H1 (cell line): ENCODE measurements around the gene DFFB. TPM values are rescaled to one million over a fixed set of nuclear protein-coding genes. Genes with fewer than 3 reads are reported as not detected.

Experiments
- CHD7 ChIP-seq: fragments of 300-600 bp; sonication (generic); IDR thresholded peaks from 2 replicates; pipeline ENCODE4 v1.7.1; 2012; ENCODE audit warnings: low read length, moderate library complexity, mild to moderate bottlenecking, inconsistent platforms; ENCODE audit not compliant: insufficient replicate concordance
- HDAC2 ChIP-seq, 2 experiments: fragments of 300-600 bp in 1 of 2; sonication (generic) in 1 of 2; IDR thresholded peaks; 2 replicates each; pipeline ENCODE4 v1.6.1; 2011 to 2012; ENCODE audit warnings: low read depth in 2 of 2, low read length in 2 of 2, mild to moderate bottlenecking in 2 of 2, moderate library complexity in 2 of 2, borderline replicate concordance in 1 of 2, inconsistent platforms in 1 of 2
- polyA plus RNA-seq, 7 experiments: library from polyadenylated mRNA; depleted of rRNA in 3 of 7; stranded (reverse) in 5 of 7; unstranded in 2 of 7; fragments of >200 nt in 5 of 7; fragments of 200-250 nt in 2 of 7; gene quantifications; 1 replicate in 5 of 7; 2 replicates in 1 of 7; 4 replicates in 1 of 7; pipeline versions ENCODE4 v1.2.1 to v1.2.3, GENCODE V29; 2011 to 2013; ENCODE audit warnings: missing spikeins in 2 of 7, mixed read lengths in 2 of 7
- total RNA-seq: library from RNA; stranded (reverse); fragmentation: NEBNext Ultra II Directional; extraction: Animal tissue kit (Norgen Biotek cat#: 25700); gene quantifications from 2 replicates; pipeline ENCODE4 v1.2.1, GENCODE V29; 2021
- TF ChIP-seq, protein P1 (sequence below): IDR thresholded peaks from 2 replicates; pipeline ENCODE4 v1.6.1; 2012; ENCODE audit warnings: inconsistent platforms

Gene DFFB
- total and polyA plus RNA-seq, 2 of the 8 experiments (the other 6 are each of a cell fraction or from before 2014, with no cell fraction given) = 8.6 to 11.9 TPM

- TF ChIP-seq CHD7 = no peak
- TF ChIP-seq HDAC2 (IDR thresholded peaks at IDR 0.05; ENCODE audit: borderline replicate concordance in 1 of 2, low read depth in 2 of 2, low read length in 2 of 2) = no peak
- TF ChIP-seq, protein P1, sequence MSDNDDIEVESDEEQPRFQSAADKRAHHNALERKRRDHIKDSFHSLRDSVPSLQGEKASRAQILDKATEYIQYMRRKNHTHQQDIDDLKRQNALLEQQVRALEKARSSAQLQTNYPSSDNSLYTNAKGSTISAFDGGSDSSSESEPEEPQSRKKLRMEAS = no peak
Measured at GRCh38 chr1:3931007-3931912, 74.0 kb downstream of the DFFB start (continued).
